ENCODE results near the gene BACE1-AS.

BACE1-AS gene

GRCh38 chr11:117282956-117283355 is 8.2 kb upstream of the BACE1-AS start:
- Histone ChIP-seq H3K9ac (ENCODE audit: low read length) (no peak overlapping the region), H3K4me3 (ENCODE audit: low read length) (no peak overlapping the region), H3K27ac (ENCODE audit: low read length) (no peak overlapping the region), H2AFZ (ENCODE audit: low read length) (no peak overlapping the region), H3K36me3 (replicated peaks; ENCODE audit: insufficient read depth, low read length) (no peaks in the 10 kb centered on the region), H3K9me2 (replicated peaks; ENCODE audit: insufficient read depth, low read length) (no peaks in the 10 kb centered on the region), H3F3A (ENCODE audit: insufficient read depth, low read length) (no peaks in the 10 kb centered on the region), H3K4me1 (ENCODE audit: low read length) (0 out of 2 replicates have a peak, but pooled peaks cover 3% of the 10 kb centered on the region), H3K9me3 (replicated peaks; ENCODE audit: insufficient read depth, low read length) (no peaks in the 10 kb centered on the region), H3K79me2 (ENCODE audit: low read length) (no peaks in the 10 kb centered on the region), H4K20me1 (ENCODE audit: insufficient read depth, low read length) (no peaks in the 10 kb centered on the region), H3K4me2 (ENCODE audit: low read depth, low read length) (no peak overlapping the region), H3K27me3 (replicated peaks; ENCODE audit: insufficient read depth, low read length) (no peaks in the 10 kb centered on the region)
- TF ChIP-seq EZH2phosphoT487 (IDR thresholded peaks at IDR 0.05; ENCODE audit: low read length) (no peak), EZH2 (optimal IDR thresholded peaks at IDR 0.05; ENCODE audit: low read depth, low read length) (no peak), CTCF (IDR thresholded peaks at IDR 0.05; ENCODE audit: low read length) (no peak)
- no peak for DNase-seq

- H3K36me3 ChIP-seq (replicated peaks; ENCODE audit: insufficient read depth, low read length), result no peaks in the 10 kb centered on the region
- H3K9me3 ChIP-seq (replicated peaks; ENCODE audit: insufficient read depth, low read length), result no peaks in the 10 kb centered on the region
- TF ChIP-seq EZH2phosphoT487 (IDR thresholded peaks at IDR 0.05; ENCODE audit: low read length) (no peak), CTCF (IDR thresholded peaks at IDR 0.05; ENCODE audit: low read length) (no peak), EZH2 (optimal IDR thresholded peaks at IDR 0.05; ENCODE audit: low read depth, low read length) (no peak)
- no peak for DNase-seq
- H3K4me3 ChIP-seq (ENCODE audit: low read length), result no peak overlapping the region
- H3K4me2 ChIP-seq (ENCODE audit: low read depth, low read length), result no peak overlapping the region
- no peaks in the 10 kb centered on the region for H3F3A ChIP-seq (ENCODE audit: insufficient read depth, low read length)
- no peaks in the 10 kb centered on the region for H3K27me3 ChIP-seq (replicated peaks; ENCODE audit: insufficient read depth, low read length)
- H3K27ac ChIP-seq (ENCODE audit: low read length), result no peak overlapping the region
- no peak overlapping the region for H3K9ac ChIP-seq (ENCODE audit: low read length)
- H3K4me1 ChIP-seq (ENCODE audit: low read length), result 0 out of 2 replicates have a peak, but pooled peaks cover 3% of the 10 kb centered on the region
- no peaks in the 10 kb centered on the region for H3K9me2 ChIP-seq (replicated peaks; ENCODE audit: insufficient read depth, low read length)
- no peak overlapping the region for H2AFZ ChIP-seq (ENCODE audit: low read length)
- no peaks in the 10 kb centered on the region for H3K79me2 ChIP-seq (ENCODE audit: low read length)
- H4K20me1 ChIP-seq (ENCODE audit: insufficient read depth, low read length), result no peaks in the 10 kb centered on the region
Observed at GRCh38 chr11:117284053-117284452, 7.1 kb upstream of the BACE1-AS start.

DNA sequence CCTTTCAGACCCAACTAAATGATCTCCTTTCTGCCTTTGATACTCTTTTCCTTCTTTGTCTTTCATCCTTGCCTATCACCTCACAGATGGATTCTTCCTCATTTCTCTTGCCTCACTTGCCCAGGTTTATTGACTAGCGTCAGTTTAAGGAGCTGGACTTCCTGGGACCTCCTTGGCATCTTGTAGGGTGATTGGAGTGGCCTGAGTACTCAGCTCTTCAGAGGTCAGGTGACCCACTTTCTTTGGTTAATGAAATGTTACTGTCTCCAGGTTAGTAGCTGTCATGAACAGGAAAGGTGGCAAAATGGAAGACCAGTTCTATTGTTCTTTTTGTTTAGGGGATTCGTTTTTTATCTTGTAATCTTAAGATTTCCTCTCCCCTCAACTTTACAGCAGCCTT is 4.6 kb upstream of the BACE1-AS start:
- Histone ChIP-seq H3K9me3 (replicated peaks; ENCODE audit: insufficient read depth, low read length) (no peaks in the 10 kb centered on the region), H3K27ac (ENCODE audit: low read length) (no peak overlapping the region), H3K9ac (ENCODE audit: low read length) (no peak overlapping the region), H3F3A (ENCODE audit: insufficient read depth, low read length) (no peaks in the 10 kb centered on the region), H2AFZ (ENCODE audit: low read length) (no peak overlapping the region), H3K27me3 (replicated peaks; ENCODE audit: insufficient read depth, low read length) (no peaks in the 10 kb centered on the region), H4K20me1 (ENCODE audit: insufficient read depth, low read length) (no peaks in the 10 kb centered on the region), H3K36me3 (replicated peaks; ENCODE audit: insufficient read depth, low read length) (no peaks in the 10 kb centered on the region), H3K4me1 (ENCODE audit: low read length) (no peaks in the 10 kb centered on the region), H3K4me3 (ENCODE audit: low read length) (no peak overlapping the region), H3K4me2 (ENCODE audit: low read depth, low read length) (no peak overlapping the region), H3K9me2 (replicated peaks; ENCODE audit: insufficient read depth, low read length) (no peaks in the 10 kb centered on the region), H3K79me2 (ENCODE audit: low read length) (no peaks in the 10 kb centered on the region)
- TF ChIP-seq EZH2 (optimal IDR thresholded peaks at IDR 0.05; ENCODE audit: low read depth, low read length) (no peak), EZH2phosphoT487 (IDR thresholded peaks at IDR 0.05; ENCODE audit: low read length) (no peak), CTCF (IDR thresholded peaks at IDR 0.05; ENCODE audit: low read length) (no peak)
- no peak for DNase-seq

All from MM.1S (cell line).